GM08714 (cell line): ENCODE data around the gene CDC23.

Experiments
- H3K4me3 ChIP-seq: fragments of 200-500 bp; sonication (Bioruptor generic); 2 replicates; pipeline ENCODE4 v1.5.1; 2014; ENCODE audit warnings: mild to moderate bottlenecking, low read length, inconsistent platforms
- ZNF274 ChIP-seq: IDR thresholded peaks from 2 replicates; pipeline ENCODE4 v1.6.1; 2012; ENCODE audit warnings: mild to moderate bottlenecking, low read depth, low read length

CDC23 gene

GRCh38 chr5:138139781-138140090, 73.4 kb downstream of the CDC23 start:
- H3K4me3 ChIP-seq, result no peak overlapping the region
- TF ChIP-seq ZNF274, result no peak

- no peak for TF ChIP-seq ZNF274
- peak within 1 kb of the TSS; percentile 50; the same call in 1 of the 2 replicates for H3K4me3 ChIP-seq
Observed at GRCh38 chr5:138138949-138139780, 74.0 kb downstream of the CDC23 start, which contains the start of gene NME5. Gene NME5 (minus strand): TSS chr5:138139428. CDS start chr5:138138780, 648 bp downstream.
